Stomach (tissue), 9 donors: ENCODE measurements around the gene CCDC88C. TPM values are rescaled to one million over a fixed set of nuclear protein-coding genes. Genes with fewer than 3 reads are reported as not detected.

Experiments
- DNase-seq, 2 donors: peaks; one replicate each; pipeline versions ENCODE4 v3.0.0 to v3.0.0-alpha.2; 2013 to 2019
- H3K27ac ChIP-seq, 5 donors: fragments of 200-600 bp in 4 of 5; sonication (generic) in 4 of 5; one replicate each; pipeline ENCODE4 v1.5.1; 2013 to 2019; ENCODE audit warnings: mild to moderate bottlenecking in 1 of 5, moderate library complexity in 1 of 5
- H3K27me3 ChIP-seq, 3 donors: fragments of 200-600 bp; sonication (generic); one replicate each; pipeline ENCODE4 v1.5.1; 2017 to 2019; ENCODE audit warnings: mixed run types in 1 of 3
- H3K36me3 ChIP-seq, 4 donors: fragments of 200-600 bp; sonication (generic); 1 replicate in 3 of 4; 2 replicates in 1 of 4; pipeline ENCODE4 v1.5.1; 2016 to 2019
- H3K4me1 ChIP-seq, 4 donors: fragments of 200-600 bp; sonication (generic); one replicate each; pipeline ENCODE4 v1.5.1; 2016 to 2019
- H3K4me3 ChIP-seq, 4 donors: fragments of 200-600 bp; sonication (generic) in 3 of 4; one replicate each; pipeline ENCODE4 v1.5.1; 2016 to 2019; ENCODE audit warnings: mild to moderate bottlenecking in 1 of 4
- H3K9me3 ChIP-seq, 4 donors: fragments of 200-600 bp; sonication (generic); one replicate each; pipeline ENCODE4 v1.5.1; 2016 to 2019
- EP300 ChIP-seq: sonication (generic); formaldehyde crosslinking; IDR thresholded peaks from one replicate; pipeline ENCODE4 v1.6.1; 2017; ENCODE audit warnings: antibody characterized with exemption
- POLR2A ChIP-seq, 4 donors: fragments of 450-650 bp; IDR thresholded peaks; one replicate each; pipeline ENCODE4 v1.6.1; 2016; ENCODE audit warnings: antibody characterized with exemption in 4 of 4, control low read depth in 2 of 4, mild to moderate bottlenecking in 1 of 4, moderate library complexity in 1 of 4
- POLR2AphosphoS5 ChIP-seq, 3 donors: sonication (generic); formaldehyde crosslinking; IDR thresholded peaks; one replicate each; pipeline ENCODE4 v1.6.1; 2016; ENCODE audit warnings: antibody characterized with exemption in 3 of 3
- WGBS, 5 donors: extraction: QIAGEN DNeasy Blood & Tissue Kit in 3 of 5; methylation state at CpG; one replicate each; pipeline versions ENCODE4 v1.1.5 to v1.1.7; 2013 to 2018; 5-methylcytosine and 5-hydroxymethylcytosine counted together
- intact Hi-C: fragments of 100-400 bp; cut with DNase I; formaldehyde crosslinking; loops from one replicate; pipeline ENCODE4 v1.15.1; 2023; ENCODE audit warnings: low total_unique reads
- polyA plus RNA-seq, 3 donors: library from polyadenylated mRNA; stranded (reverse); fragments of 200-250 nt; gene quantifications; one replicate each; pipeline ENCODE4 v1.2.3, GENCODE V29; 2013
- total RNA-seq, 5 donors: library from RNA; depleted of rRNA; stranded (reverse); fragments of >200 nt; gene quantifications; one replicate each; pipeline versions ENCODE4 v1.1.0 to v1.2.3, GENCODE V29; 2014 to 2016
- TF ChIP-seq, protein P1 (sequence below), 7 experiments: fragments of 450-650 bp in 4 of 7; fragments of 200-600 bp in 3 of 7; sonication (generic) in 3 of 7; IDR thresholded peaks; one replicate each; pipeline ENCODE4 v1.5.1; 2016 to 2019; ENCODE audit warnings: antibody characterized with exemption in 7 of 7, control low read depth in 2 of 7, mild to moderate bottlenecking in 1 of 7
- donor health status: healthy with polysubstance abuse.
- donor health status: Bipolar disorder and iron deficiency.
- donor health status: healthy.

Gene CCDC88C
- total and polyA plus RNA-seq, 8 donors = 10.5 to 66.9 (median 22.3) TPM

DNA sequence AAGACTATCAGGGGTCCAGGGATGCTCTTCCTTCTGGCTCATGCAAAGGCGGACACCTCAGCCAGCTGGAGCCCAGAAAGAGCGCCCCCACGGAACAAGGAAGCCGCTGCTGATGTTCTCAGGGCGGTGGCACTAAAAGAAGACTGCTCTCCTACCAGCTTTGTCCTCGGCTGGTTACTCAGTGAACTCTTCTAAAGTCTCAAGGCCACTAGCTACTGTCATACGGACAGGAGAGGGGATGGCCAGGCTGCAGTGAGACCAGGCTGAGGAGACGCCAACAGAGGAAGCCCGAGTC lies 59.6 kb downstream of the CCDC88C start:
- 90 to 94% (median 93%) methylated on average over 9 of the region's 9 CpGs for WGBS, 5 donors
- intact Hi-C loops = loop anchor here (10.0 kb wide), 1 partner anchor 57 kb away; the partner anchor contains the start of gene CCDC88C
- no peak for DNase-seq
- peaks cover 9 to 37% (median 33%) of the 10 kb centered on the region in 4 donors for H3K4me1 ChIP-seq
- H3K27me3 ChIP-seq = no peaks in the 10 kb centered on the region
- TF ChIP-seq POLR2A (IDR thresholded peaks at IDR 0.05) (no peak), POLR2AphosphoS5 (IDR thresholded peaks at IDR 0.05) (no peak), EP300 (no peak)
- TF ChIP-seq, protein P1, sequence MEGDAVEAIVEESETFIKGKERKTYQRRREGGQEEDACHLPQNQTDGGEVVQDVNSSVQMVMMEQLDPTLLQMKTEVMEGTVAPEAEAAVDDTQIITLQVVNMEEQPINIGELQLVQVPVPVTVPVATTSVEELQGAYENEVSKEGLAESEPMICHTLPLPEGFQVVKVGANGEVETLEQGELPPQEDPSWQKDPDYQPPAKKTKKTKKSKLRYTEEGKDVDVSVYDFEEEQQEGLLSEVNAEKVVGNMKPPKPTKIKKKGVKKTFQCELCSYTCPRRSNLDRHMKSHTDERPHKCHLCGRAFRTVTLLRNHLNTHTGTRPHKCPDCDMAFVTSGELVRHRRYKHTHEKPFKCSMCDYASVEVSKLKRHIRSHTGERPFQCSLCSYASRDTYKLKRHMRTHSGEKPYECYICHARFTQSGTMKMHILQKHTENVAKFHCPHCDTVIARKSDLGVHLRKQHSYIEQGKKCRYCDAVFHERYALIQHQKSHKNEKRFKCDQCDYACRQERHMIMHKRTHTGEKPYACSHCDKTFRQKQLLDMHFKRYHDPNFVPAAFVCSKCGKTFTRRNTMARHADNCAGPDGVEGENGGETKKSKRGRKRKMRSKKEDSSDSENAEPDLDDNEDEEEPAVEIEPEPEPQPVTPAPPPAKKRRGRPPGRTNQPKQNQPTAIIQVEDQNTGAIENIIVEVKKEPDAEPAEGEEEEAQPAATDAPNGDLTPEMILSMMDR (IDR thresholded peaks at IDR 0.05) = no peak
- no peak overlapping the region for H3K27ac ChIP-seq
- H3K36me3 ChIP-seq = peaks cover 0 to 20% (median 10%) of the 10 kb centered on the region in 4 donors
- H3K9me3 ChIP-seq = no peaks in the 10 kb centered on the region
- H3K4me3 ChIP-seq = no peak overlapping the region

DNA sequence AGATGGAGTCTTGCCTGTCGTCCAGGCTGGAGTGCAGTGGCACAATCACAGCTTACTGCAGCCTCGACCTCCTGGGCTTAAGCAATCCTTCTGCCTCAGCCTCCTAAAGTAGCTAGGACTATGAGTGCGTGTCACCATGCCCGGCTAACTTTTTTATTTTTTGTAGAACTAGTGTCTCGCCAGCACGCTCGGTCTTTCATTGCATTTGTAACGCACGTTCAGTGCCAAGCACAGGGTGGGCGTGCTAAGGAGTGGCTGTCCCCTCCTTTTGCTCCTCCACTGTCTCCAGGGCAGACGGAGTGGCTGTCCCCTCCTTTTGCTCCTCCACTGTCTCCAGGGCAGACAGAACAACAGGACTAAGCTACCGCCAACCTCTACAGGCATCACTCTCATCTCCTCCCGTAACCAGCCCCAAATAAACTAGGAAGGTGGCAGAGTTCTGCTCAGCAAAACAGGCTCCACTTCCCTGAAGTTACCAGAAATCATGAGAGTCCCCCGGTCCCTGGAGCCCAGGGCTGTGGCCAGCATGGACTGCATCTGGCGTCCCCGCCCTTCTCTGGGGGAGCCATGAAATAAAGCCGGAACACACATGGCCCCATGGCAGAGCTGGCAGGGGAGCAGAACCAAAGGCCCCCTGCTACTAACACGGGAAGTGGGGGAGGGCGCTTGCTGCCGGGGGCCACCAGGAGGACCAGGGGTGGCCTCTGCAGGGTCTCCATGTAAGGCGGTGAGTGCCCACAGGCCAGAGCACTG lies 60.2 kb downstream of the CCDC88C start:
- Histone ChIP-seq H3K27ac (no peak overlapping the region), H3K27me3 (no peaks in the 10 kb centered on the region), H3K36me3 (peaks cover 0 to 20% (median 10%) of the 10 kb centered on the region in 4 donors), H3K9me3 (no peaks in the 10 kb centered on the region), H3K4me3 (no peak overlapping the region), H3K4me1 (peaks cover 14 to 42% (median 38%) of the 10 kb centered on the region in 4 donors)
- intact Hi-C loops = loop anchor here (10.0 kb wide), 1 partner anchor 57 kb away; the partner anchor contains the start of gene CCDC88C
- no peak for DNase-seq
- 87 to 97% (median 94%) methylated on average over 21 of the region's 21 CpGs for WGBS, 5 donors
- TF ChIP-seq POLR2AphosphoS5 (IDR thresholded peaks at IDR 0.05) (no peak), EP300 (no peak), POLR2A (IDR thresholded peaks at IDR 0.05) (no peak)
- TF ChIP-seq, protein P1 (IDR thresholded peaks at IDR 0.05) = no peak

DNA sequence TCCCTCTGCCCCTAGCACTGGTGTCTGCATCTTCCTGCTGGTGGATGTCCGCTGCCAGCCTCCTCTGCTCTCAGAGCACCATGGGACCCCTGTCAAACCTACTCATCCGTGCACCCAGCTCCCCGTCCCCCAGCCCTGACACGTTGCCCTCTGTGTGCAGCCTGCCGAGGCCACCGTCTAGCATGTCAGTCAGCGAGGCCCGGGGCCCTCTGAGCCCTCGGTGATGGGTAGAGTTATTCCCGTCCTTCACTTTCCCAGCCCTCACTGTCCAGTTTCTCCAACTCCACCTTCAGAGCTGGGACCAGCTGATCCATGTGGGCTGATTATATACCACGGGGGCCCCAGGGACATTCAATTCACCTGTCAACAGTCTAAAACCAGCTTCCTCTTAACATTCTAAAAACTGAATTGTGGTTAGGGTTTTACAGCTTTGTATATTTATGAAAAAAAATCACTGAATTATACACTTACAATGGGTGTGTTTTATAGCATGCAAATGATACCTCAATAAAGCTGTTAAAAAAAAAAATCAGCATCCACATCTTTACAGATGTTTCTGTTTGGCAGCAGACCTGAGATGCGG lies 61.3 kb downstream of the CCDC88C start:
- 75 to 81% (median 79%) methylated on average over 12 of the region's 12 CpGs for WGBS, 5 donors
- no peak for DNase-seq
- peaks cover 19 to 45% (median 41%) of the 10 kb centered on the region in 4 donors for H3K4me1 ChIP-seq
- TF ChIP-seq, protein P1 (IDR thresholded peaks at IDR 0.05) = no peak
- no peak for TF ChIP-seq EP300
- no peak for TF ChIP-seq POLR2A (IDR thresholded peaks at IDR 0.05)
- no peak for TF ChIP-seq POLR2AphosphoS5 (IDR thresholded peaks at IDR 0.05)
- intact Hi-C loops = loop anchor here (10.0 kb wide), 1 partner anchor 59 kb away; the partner anchor contains the start of gene CCDC88C
- no peak overlapping the region for H3K4me3 ChIP-seq
- H3K27me3 ChIP-seq = no peaks in the 10 kb centered on the region
- H3K36me3 ChIP-seq = peaks cover 0 to 20% (median 10%) of the 10 kb centered on the region in 4 donors
- H3K9me3 ChIP-seq = no peaks in the 10 kb centered on the region
- peak overlapping the region in 1 of 5 donors; percentile 46 for H3K27ac ChIP-seq

DNA sequence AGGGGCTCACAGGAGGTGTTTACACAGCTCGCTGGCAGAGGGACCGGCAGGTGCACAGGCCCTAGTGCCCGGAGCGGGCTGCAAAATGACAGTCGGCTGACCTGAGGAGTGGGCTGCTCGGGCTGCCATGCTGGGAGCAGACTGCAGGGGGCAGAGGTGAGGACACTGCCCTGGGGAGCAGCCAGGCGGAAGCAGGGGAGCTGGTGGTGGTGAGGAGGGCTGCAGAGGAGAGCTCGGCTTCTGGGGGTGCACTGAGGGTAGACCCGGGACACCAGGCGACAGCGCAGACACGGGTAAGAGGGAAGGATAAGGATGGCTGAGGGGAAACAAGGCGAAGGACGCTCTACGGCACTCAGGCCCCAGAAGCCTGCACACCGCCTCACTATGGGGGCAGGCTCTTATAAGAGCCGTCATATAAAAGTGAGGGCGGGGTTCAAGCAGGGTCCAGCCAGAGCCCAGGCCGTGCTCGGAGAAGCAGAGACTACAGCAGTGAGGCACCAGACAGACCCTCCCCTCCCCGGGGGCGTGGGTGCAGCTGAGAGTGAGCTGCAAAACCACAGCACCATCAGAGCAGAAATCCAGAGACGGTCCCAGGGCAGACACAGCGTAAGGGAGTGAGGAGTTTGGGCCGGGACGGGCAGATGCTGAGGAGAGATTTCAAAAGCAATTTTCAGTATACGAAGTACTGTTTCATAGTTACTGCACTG lies 62.5 kb downstream of the CCDC88C start:
- WGBS, 5 donors = 63 to 80% (median 77%) methylated on average over 26 to 27 of the region's 27 CpGs
- peaks cover 25 to 45% (median 41%) of the 10 kb centered on the region in 4 donors for H3K4me1 ChIP-seq
- no peak for TF ChIP-seq EP300
- TF ChIP-seq, protein P1 (IDR thresholded peaks at IDR 0.05) = peak in 3 of 7 experiments; percentile 23 to 57 (median 53)

More for the DNA sequence above, 62.5 kb downstream of the CCDC88C start:
- H3K9me3 ChIP-seq = no peaks in the 10 kb centered on the region
- no peaks in the 10 kb centered on the region for H3K27me3 ChIP-seq
- no peak for DNase-seq
- no peak overlapping the region for H3K4me3 ChIP-seq
- peak overlapping the region in 1 of 5 donors; percentile 42 for H3K27ac ChIP-seq
- intact Hi-C loops = loop anchor here (10.0 kb wide), 1 partner anchor 60 kb away; the partner anchor contains the start of gene CCDC88C
- peaks cover 0 to 20% (median 10%) of the 10 kb centered on the region in 4 donors for H3K36me3 ChIP-seq
